Mammary epithelial cell (primary cell): ENCODE data around the gene MFAP2.
"Not testable (repeated sequence)": the region's sequence is repeated elsewhere in the genome, so short reads cannot be mapped to it uniquely, and the experiment has no call there.

Experiments
- CTCF ChIP-seq, 2 donors: IDR thresholded peaks in 1 of 2; conservative IDR thresholded peaks in 1 of 2; 2 replicates each; pipeline ENCODE4 v1.5.1; 2011 to 2012; ENCODE audit warnings: inconsistent platforms in 2 of 2, low read length in 2 of 2, mild to moderate bottlenecking in 2 of 2, control low read depth in 1 of 2, low read depth in 1 of 2; ENCODE audit not compliant: insufficient read depth in 1 of 2; ENCODE audit errors: extremely low read depth in 1 of 2
- EZH2 ChIP-seq: IDR thresholded peaks from 2 replicates; pipeline ENCODE4 v1.6.1; 2012; ENCODE audit warnings: low read length, inconsistent platforms, borderline replicate concordance

- not testable (repeated sequence) for TF ChIP-seq EZH2; CTCF (conservative IDR thresholded peaks at IDR 0.05 in 1 of 2, IDR thresholded peaks at IDR 0.05 in 1 of 2; ENCODE audit: extremely low read depth in 1 of 2, insufficient read depth in 1 of 2, low read depth in 1 of 2, low read length in 2 of 2)
Measured at GRCh38 chr1:16964169-16964568, 16.3 kb downstream of the MFAP2 start.
